Adrenal gland (tissue), 5 donors: ENCODE measurements around the gene SDK2.

Source experiments
- CTCF ChIP-seq, 6 experiments: fragments of 450-650 bp in 4 of 6; fragments of 200-600 bp in 2 of 6; sonication (generic) in 1 of 6; IDR thresholded peaks; 1 replicate in 5 of 6; 2 replicates in 1 of 6; pipeline versions ENCODE4 v1.5.1 to v1.8.0; 2016 to 2021; ENCODE audit warnings: antibody characterized with exemption in 6 of 6, mild to moderate bottlenecking in 2 of 6, moderate library complexity in 1 of 6
- POLR2A ChIP-seq, 2 donors: fragments of 450-650 bp; IDR thresholded peaks; one replicate each; pipeline ENCODE4 v1.6.1; 2017; ENCODE audit warnings: antibody characterized with exemption in 2 of 2, mild to moderate bottlenecking in 2 of 2, moderate library complexity in 1 of 2
- donor health status: DM: no; HTN: no; CAD: no.

GRCh38 chr17:73354423-73355284, 289.6 kb downstream of the SDK2 start:
- TF ChIP-seq CTCF (IDR thresholded peaks at IDR 0.05) (no peak), POLR2A (IDR thresholded peaks at IDR 0.05) (no peak)
